Gastroesophageal sphincter (tissue), 4 donors: ENCODE results near the gene DUOX1. TPM values are rescaled to one million over a fixed set of nuclear protein-coding genes. Genes with fewer than 3 reads are reported as not detected.

Experiments
- ATAC-seq: fragments of 150-250 bp; one replicate; pipeline ENCODE4 v1.9.1; 2016; ENCODE audit warnings: mild to moderate bottlenecking, moderate library complexity
- H3K27ac ChIP-seq, 4 donors: fragments of 200-600 bp; sonication (generic) in 3 of 4; 1 replicate in 3 of 4; 2 replicates in 1 of 4; pipeline ENCODE4 v1.5.1; 2016 to 2019
- H3K27me3 ChIP-seq: fragments of 200-600 bp; sonication (generic); one replicate; pipeline ENCODE4 v1.5.1; 2019
- H3K36me3 ChIP-seq, 2 donors: fragments of 200-600 bp; sonication (generic); one replicate each; pipeline ENCODE4 v1.5.1; 2019; ENCODE audit warnings: control low read depth in 1 of 2
- H3K4me1 ChIP-seq, 3 donors: fragments of 200-600 bp; sonication (generic); 1 replicate in 2 of 3; 2 replicates in 1 of 3; pipeline ENCODE4 v1.5.1; 2016 to 2019; ENCODE audit warnings: control low read depth in 2 of 3
- H3K4me3 ChIP-seq, 2 donors: fragments of 200-600 bp; sonication (generic); one replicate each; pipeline ENCODE4 v1.5.1; 2019; ENCODE audit warnings: mild to moderate bottlenecking in 1 of 2, moderate library complexity in 1 of 2
- H3K9me3 ChIP-seq, 3 donors: fragments of 200-600 bp; sonication (generic); one replicate each; pipeline ENCODE4 v1.5.1; 2017 to 2019; ENCODE audit warnings: control low read depth in 2 of 3
- CTCF ChIP-seq, 4 experiments: fragments of 200-600 bp in 2 of 4; fragments of 450-650 bp in 2 of 4; sonication (generic) in 1 of 4; IDR thresholded peaks; one replicate each; pipeline ENCODE4 v1.5.1; 2017 to 2019; ENCODE audit warnings: antibody characterized with exemption in 4 of 4, mild to moderate bottlenecking in 2 of 4, moderate library complexity in 2 of 4
- EP300 ChIP-seq: sonication (generic); formaldehyde crosslinking; IDR thresholded peaks from one replicate; pipeline ENCODE4 v1.6.1; 2017; ENCODE audit warnings: antibody characterized with exemption, mild to moderate bottlenecking
- POLR2A ChIP-seq, 2 donors: fragments of 450-650 bp; IDR thresholded peaks; one replicate each; pipeline ENCODE4 v1.6.1; 2017; ENCODE audit warnings: antibody characterized with exemption in 2 of 2, mild to moderate bottlenecking in 2 of 2, moderate library complexity in 1 of 2
- POLR2AphosphoS5 ChIP-seq: sonication (generic); formaldehyde crosslinking; IDR thresholded peaks from one replicate; pipeline ENCODE4 v1.6.1; 2017; ENCODE audit warnings: antibody characterized with exemption
- WGBS, 2 donors: methylation state at CpG; one replicate each; pipeline ENCODE4 v1.1.5; 2018; ENCODE audit warnings: low coverage in 1 of 2; 5-methylcytosine and 5-hydroxymethylcytosine counted together
- total RNA-seq, 4 donors: library from RNA; depleted of rRNA; stranded (reverse); fragments of >200 nt; gene quantifications; one replicate each; pipeline ENCODE4 v1.1.0, GENCODE V29; 2016

Gene DUOX1
- total RNA-seq, 4 donors from 2014 or later, result 0.08 to 2.7 (median 1.1) TPM

- H3K4me3 ChIP-seq, result no peak overlapping the region
- H3K27me3 ChIP-seq, result peaks cover 15% of the 10 kb centered on the region
- ATAC-seq, result no peak
- WGBS, 2 donors, result 80 to 91% methylated on average over 1 to 4 of the region's 11 CpGs
- no peak for TF ChIP-seq POLR2A (IDR thresholded peaks at IDR 0.05)
- TF ChIP-seq CTCF (IDR thresholded peaks at IDR 0.05), result no peak
- no peak for TF ChIP-seq POLR2AphosphoS5
- TF ChIP-seq EP300, result no peak
- H3K4me1 ChIP-seq, result no peaks in the 10 kb centered on the region
- H3K9me3 ChIP-seq, result no peaks in the 10 kb centered on the region
- no peaks in the 10 kb centered on the region for H3K36me3 ChIP-seq
- H3K27ac ChIP-seq, result no peak overlapping the region
Measured at GRCh38 chr15:45093622-45094357, 36.0 kb upstream of the DUOX1 start.

- ATAC-seq, result no peak
- Histone ChIP-seq H3K27ac (no peak overlapping the region), H3K4me3 (no peak overlapping the region), H3K27me3 (peaks cover 15% of the 10 kb centered on the region), H3K36me3 (no peaks in the 10 kb centered on the region), H3K9me3 (no peaks in the 10 kb centered on the region), H3K4me1 (no peaks in the 10 kb centered on the region)
- TF ChIP-seq CTCF (IDR thresholded peaks at IDR 0.05) (no peak), POLR2AphosphoS5 (no peak), EP300 (no peak), POLR2A (IDR thresholded peaks at IDR 0.05) (no peak)
- WGBS, 2 donors, result 7 to 82% methylated on average over 2 to 3 of the region's 9 CpGs
Measured at GRCh38 chr15:45094358-45094730, 35.5 kb upstream of the DUOX1 start.

- Histone ChIP-seq H3K27me3 (peaks cover 15% of the 10 kb centered on the region), H3K4me1 (no peaks in the 10 kb centered on the region), H3K36me3 (no peaks in the 10 kb centered on the region), H3K4me3 (no peak overlapping the region), H3K9me3 (no peaks in the 10 kb centered on the region), H3K27ac (no peak overlapping the region)
- ATAC-seq, result no peak
- TF ChIP-seq CTCF (IDR thresholded peaks at IDR 0.05) (no peak), POLR2AphosphoS5 (no peak), EP300 (no peak)
- WGBS, 2 donors, result 80 to 100% methylated on average over 1 to 2 of the region's 11 CpGs
Measured at GRCh38 chr15:45095661-45096060, 34.1 kb upstream of the DUOX1 start.

- H3K9me3 ChIP-seq, result no peaks in the 10 kb centered on the region
- H3K27me3 ChIP-seq, result peaks cover 3% of the 10 kb centered on the region
- TF ChIP-seq CTCF (IDR thresholded peaks at IDR 0.05) (no peak), POLR2A (IDR thresholded peaks at IDR 0.05) (no peak), EP300 (no peak), POLR2AphosphoS5 (no peak)
- no peak overlapping the region for H3K27ac ChIP-seq
- H3K36me3 ChIP-seq, result no peaks in the 10 kb centered on the region
- H3K4me1 ChIP-seq, result no peaks in the 10 kb centered on the region
- no peak for ATAC-seq
- WGBS, 2 donors, result 88% methylated on average over 3 of the region's 7 CpGs; no CpG with 5 or more reads in 1 of the 2 donors
- H3K4me3 ChIP-seq, result no peak overlapping the region
Measured at GRCh38 chr15:45097466-45097865, 32.3 kb upstream of the DUOX1 start.

GRCh38 chr15:45099549-45100165 lies 30.1 kb upstream of the DUOX1 start:
- peaks cover 2% of the 10 kb centered on the region for H3K27me3 ChIP-seq
- H3K36me3 ChIP-seq, result no peaks in the 10 kb centered on the region
- no peak for ATAC-seq
- H3K4me3 ChIP-seq, result no peak overlapping the region
- no peak overlapping the region for H3K27ac ChIP-seq
- no peak for TF ChIP-seq EP300
- TF ChIP-seq POLR2AphosphoS5, result no peak
- no peak for TF ChIP-seq CTCF (IDR thresholded peaks at IDR 0.05)
- TF ChIP-seq POLR2A (IDR thresholded peaks at IDR 0.05), result no peak
- no peaks in the 10 kb centered on the region for H3K4me1 ChIP-seq
- no peaks in the 10 kb centered on the region for H3K9me3 ChIP-seq
- WGBS, 2 donors, result 72 to 87% methylated on average over 10 to 14 of the region's 23 CpGs
